NCI-H82 (cell line): ENCODE results near the gene MILR1.
"Not testable (repeated sequence)": the region's sequence is repeated elsewhere in the genome, so short reads cannot be mapped to it uniquely, and the experiment has no call there.

ENCODE experiments used
- DNase-seq: peaks from one replicate; lab custom pipeline; 2025; lab: John Stamatoyannopoulos, UW

The MILR1 gene

GRCh38 chr17:64448665-64449512, at the start of gene MILR1:
TSS of gene MILR1 (plus strand) at chr17:64449115. CDS start at chr17:64449169, 54 bp downstream.
- DNase-seq: no peak

GRCh38 chr17:64399767-64400156, 49.2 kb upstream of the MILR1 start:
- DNase-seq: no peak

- no peak for DNase-seq
These were observed 48.3 kb upstream of the MILR1 start for GRCh38 chr17:64400642-64401041.

GRCh38 chr17:64401244-64401860, 47.6 kb upstream of the MILR1 start:
- DNase-seq: no peak

GRCh38 chr17:64401941-64402340, 47.0 kb upstream of the MILR1 start:
- no peak for DNase-seq

- DNase-seq: peak; percentile 85
These were observed 46.4 kb upstream of the MILR1 start for GRCh38 chr17:64402469-64402868.

GRCh38 chr17:64403881-64404460, 44.9 kb upstream of the MILR1 start:
- DNase-seq: no peak

- DNase-seq: peak; percentile 9
These were observed 42.4 kb upstream of the MILR1 start for GRCh38 chr17:64406321-64407200.

- DNase-seq: peak; percentile 23
These were observed 38.0 kb upstream of the MILR1 start for GRCh38 chr17:64410750-64411490.

GRCh38 chr17:64411999-64412771, 36.7 kb upstream of the MILR1 start:
- peak; percentile 87 for DNase-seq

GRCh38 chr17:64412944-64413381, 36.0 kb upstream of the MILR1 start:
- peak; percentile 15 for DNase-seq

GRCh38 chr17:64413513-64413912, 35.4 kb upstream of the MILR1 start:
- no peak for DNase-seq

- peak; percentile 81 for DNase-seq
These were observed 30.2 kb upstream of the MILR1 start for GRCh38 chr17:64418506-64419339.

GRCh38 chr17:64420143-64420670, 28.7 kb upstream of the MILR1 start:
- peak; percentile 85 for DNase-seq

- not testable (repeated sequence) for DNase-seq
These were observed 26.8 kb upstream of the MILR1 start for GRCh38 chr17:64422121-64422520.

GRCh38 chr17:64423881-64424280, 25.0 kb upstream of the MILR1 start:
- no peak for DNase-seq

GRCh38 chr17:64424324-64424849, 24.5 kb upstream of the MILR1 start:
- no peak for DNase-seq

- no peak for DNase-seq
These were observed 23.7 kb upstream of the MILR1 start for GRCh38 chr17:64425191-64425590.

GRCh38 chr17:64426596-64426995, 22.3 kb upstream of the MILR1 start:
- DNase-seq: no peak
